IMR-90 (cell line): ENCODE data around the gene FTHL17. TPM values are rescaled to one million over a fixed set of nuclear protein-coding genes. Genes with fewer than 3 reads are reported as not detected.

Experiments
- ATAC-seq: fragments of 200-7000 bp; cut with Tn5 transposase; 2 replicates; pipeline ENCODE4 v1.9.1; 2020; ENCODE audit warnings: low read depth, mild to moderate bottlenecking, moderate library complexity
- BruUV-seq: library from RNA; stranded (reverse); fragments of 400-500 nt; replicated peaks from 2 replicates; lab custom pipeline; 2021; lab: Mats Ljungman, UMichigan
- CTCF ChIA-PET: fragments of 300-600 bp; formaldehyde crosslinking; extraction: SDS; loops from one replicate; lab custom pipeline; 2021; ENCODE audit warnings: antibody characterized with exemption; lab: Yijun Ruan, JAX
- POLR2A ChIA-PET: fragments of 300-600 bp; sonication (Branson Sonifier 250); formaldehyde crosslinking; loops from one replicate; lab custom pipeline; 2022; ENCODE audit warnings: antibody characterized with exemption; ENCODE audit not compliant: unreplicated experiment; lab: Charles Lee
- DNase-seq: peaks from one replicate; pipeline ENCODE4 v3.0.0; 2013
- H2AFZ ChIP-seq: replicated peaks from 2 replicates; pipeline ENCODE3; 2013; ENCODE audit warnings: low read length, mild to moderate bottlenecking; ENCODE audit not compliant: poor library complexity
- H2AK5ac ChIP-seq: 2 replicates; pipeline ENCODE4 v1.6.1; 2013; ENCODE audit warnings: low read depth, low read length, inconsistent platforms
- H2AK9ac ChIP-seq: replicated peaks from 2 replicates; pipeline ENCODE3; 2013; ENCODE audit warnings: mild to moderate bottlenecking, low read depth, low read length, moderate library complexity; ENCODE audit not compliant: poor library complexity
- H2BK120ac ChIP-seq: 2 replicates; pipeline ENCODE4 v1.6.1; 2013; ENCODE audit warnings: low read depth, low read length, inconsistent platforms
- H2BK15ac ChIP-seq: 3 replicates; pipeline ENCODE4 v1.6.1; 2013; ENCODE audit warnings: low read depth, low read length, inconsistent platforms
- H2BK20ac ChIP-seq: 2 replicates; pipeline ENCODE4 v1.6.1; 2013; ENCODE audit warnings: low read depth, mild to moderate bottlenecking, inconsistent platforms, low read length, moderate library complexity
- H2BK5ac ChIP-seq: 2 replicates; pipeline ENCODE4 v1.6.1; 2013; ENCODE audit warnings: mild to moderate bottlenecking, low read depth, low read length, inconsistent platforms; ENCODE audit not compliant: poor library complexity, severe bottlenecking
- H3K14ac ChIP-seq: replicated peaks from 2 replicates; pipeline ENCODE4 v1.6.1; 2013; ENCODE audit warnings: low read depth, low read length, inconsistent platforms
- H3K18ac ChIP-seq: 2 replicates; pipeline ENCODE4 v1.6.1; 2013; ENCODE audit warnings: low read depth, low read length, control low read depth
- H3K23ac ChIP-seq: 2 replicates; pipeline ENCODE4 v1.6.1; 2013; ENCODE audit warnings: low read depth, low read length, inconsistent platforms
- H3K27ac ChIP-seq: 2 replicates; pipeline ENCODE4 v1.5.1; 2013; ENCODE audit warnings: mild to moderate bottlenecking, control low read depth, low read length; ENCODE audit not compliant: insufficient read depth
- H3K27me3 ChIP-seq: 2 replicates; pipeline ENCODE4 v1.6.1; 2013; ENCODE audit warnings: low read length; ENCODE audit not compliant: control insufficient read depth, insufficient read depth
- H3K36me3 ChIP-seq: 2 replicates; pipeline ENCODE4 v1.6.1; 2013; ENCODE audit warnings: low read length, mixed read lengths; ENCODE audit not compliant: control insufficient read depth, insufficient read depth
- H3K4ac ChIP-seq: 2 replicates; pipeline ENCODE4 v1.6.1; 2013; ENCODE audit warnings: low read depth, low read length, inconsistent platforms
- H3K4me1 ChIP-seq: 2 replicates; pipeline ENCODE4 v1.6.1; 2013; ENCODE audit warnings: low read length, mixed read lengths; ENCODE audit not compliant: control insufficient read depth, insufficient read depth
- H3K4me2 ChIP-seq: 2 replicates; pipeline ENCODE4 v1.6.1; 2013; ENCODE audit warnings: low read depth, mild to moderate bottlenecking, control low read depth, low read length, moderate library complexity
- H3K4me3 ChIP-seq: 2 replicates; pipeline ENCODE4 v1.5.1; 2013; ENCODE audit warnings: low read depth, mild to moderate bottlenecking, control low read depth, low read length, moderate library complexity; ENCODE audit not compliant: insufficient read depth
- H3K56ac ChIP-seq: 2 replicates; pipeline ENCODE4 v1.6.1; 2013; ENCODE audit warnings: low read length, inconsistent platforms; ENCODE audit not compliant: insufficient read depth; ENCODE audit errors: extremely low read depth
- H3K79me1 ChIP-seq, 2 experiments: 2 replicates each; pipeline ENCODE4 v1.6.1; 2013; ENCODE audit warnings: low read length in 2 of 2, inconsistent platforms in 1 of 2, low read depth in 1 of 2
- H3K9ac ChIP-seq: 2 replicates; pipeline ENCODE4 v1.6.1; 2013; ENCODE audit warnings: low read depth, low read length, control low read depth
- H3K9me1 ChIP-seq: 2 replicates; pipeline ENCODE4 v1.6.1; 2013; ENCODE audit warnings: low read length, inconsistent platforms; ENCODE audit not compliant: insufficient read depth
- H3K9me3 ChIP-seq: 2 replicates; pipeline ENCODE4 v1.6.1; 2013; ENCODE audit warnings: low read length; ENCODE audit not compliant: control insufficient read depth, insufficient read depth
- H4K20me1 ChIP-seq: 2 replicates; pipeline ENCODE4 v1.6.1; 2013; ENCODE audit warnings: low read length, inconsistent platforms; ENCODE audit not compliant: insufficient read depth
- H4K5ac ChIP-seq: 2 replicates; pipeline ENCODE4 v1.6.1; 2013; ENCODE audit warnings: mild to moderate bottlenecking, low read depth, low read length, control low read depth
- H4K8ac ChIP-seq, 2 experiments: 2 replicates each; pipeline ENCODE4 v1.6.1; 2013; ENCODE audit warnings: low read depth in 2 of 2, low read length in 2 of 2, control low read depth in 1 of 2, inconsistent platforms in 1 of 2
- H4K91ac ChIP-seq: 2 replicates; pipeline ENCODE4 v1.6.1; 2013; ENCODE audit warnings: low read depth, low read length, inconsistent platforms; ENCODE audit not compliant: insufficient read depth
- BHLHE40 ChIP-seq: fragments of 150-350 bp; IDR thresholded peaks from 2 replicates; pipeline ENCODE4 v1.6.1; 2016; ENCODE audit warnings: mild to moderate bottlenecking, low read depth, low read length
- CEBPB ChIP-seq: IDR thresholded peaks from 2 replicates; pipeline ENCODE4 v1.6.1; 2012; ENCODE audit warnings: low read depth, low read length, improper control_type of control experiment
- CHD1 ChIP-seq: IDR thresholded peaks from 2 replicates; pipeline ENCODE4 v1.6.1; 2012; ENCODE audit warnings: low read depth, low read length, improper control_type of control experiment
- MAFK ChIP-seq: IDR thresholded peaks from 2 replicates; pipeline ENCODE4 v1.6.1; 2012; ENCODE audit warnings: low read depth, low read length, improper control_type of control experiment
- MXI1 ChIP-seq: IDR thresholded peaks from 2 replicates; pipeline ENCODE4 v1.6.1; 2012; ENCODE audit warnings: low read depth, mild to moderate bottlenecking, low read length, moderate library complexity, borderline replicate concordance
- NFE2L2 ChIP-seq: fragments of 150-350 bp; IDR thresholded peaks from 2 replicates; pipeline ENCODE4 v1.6.1; 2016; ENCODE audit warnings: low read depth, mild to moderate bottlenecking, low read length
- WGBS, 2 experiments: methylation state at CpG; one replicate each; pipeline versions ENCODE4 v1.1.5 to v1.1.7; 2013; ENCODE audit warnings: missing lambda C conversion rate in 2 of 2; ENCODE audit not compliant: insufficient read length in 1 of 2; ENCODE audit errors: extremely low coverage in 2 of 2; 5-methylcytosine and 5-hydroxymethylcytosine counted together
- dilution Hi-C: fragments of 300-500 bp; cut with HindIII; formaldehyde crosslinking; loops from one replicate; pipeline ENCODE4 v1.14.3; 2018; ENCODE audit warnings: low sequenced_read_pairs; ENCODE audit not compliant: unreplicated experiment
- in situ Hi-C: fragments of 300-500 bp; cut with MboI; formaldehyde crosslinking; loops from 3 replicates; pipeline ENCODE4 v1.14.3; 2019; ENCODE audit warnings: low sequenced_read_pairs, inconsistent platforms, mixed read lengths
- intact Hi-C: fragments of 100-400 bp; cut with micrococcal nuclease; formaldehyde crosslinking; loops from 2 replicates; pipeline ENCODE4 v1.10.0; 2022
- polyA plus RNA-seq, 3 experiments: library from polyadenylated mRNA; depleted of rRNA; stranded (reverse); fragments of >200 nt; gene quantifications; 2 replicates each; pipeline ENCODE4 v1.2.3, GENCODE V29; 2012; ENCODE audit warnings: low replicate concordance in 1 of 3
- total RNA-seq: library from RNA; depleted of rRNA; stranded (reverse); fragments of >200 nt; gene quantifications from 2 replicates; pipeline ENCODE4 v1.2.3, GENCODE V29; 2012
- TF ChIP-seq, protein P1 (sequence below): fragments of 150-350 bp; IDR thresholded peaks from 2 replicates; pipeline ENCODE4 v1.6.1; 2017; ENCODE audit warnings: mild to moderate bottlenecking, antibody characterized with exemption, low read length, low read depth

The FTHL17 gene
- total and polyA plus RNA-seq, 2 of the 4 experiments (the other 2 are of a cell fraction) = not detected

DNA sequence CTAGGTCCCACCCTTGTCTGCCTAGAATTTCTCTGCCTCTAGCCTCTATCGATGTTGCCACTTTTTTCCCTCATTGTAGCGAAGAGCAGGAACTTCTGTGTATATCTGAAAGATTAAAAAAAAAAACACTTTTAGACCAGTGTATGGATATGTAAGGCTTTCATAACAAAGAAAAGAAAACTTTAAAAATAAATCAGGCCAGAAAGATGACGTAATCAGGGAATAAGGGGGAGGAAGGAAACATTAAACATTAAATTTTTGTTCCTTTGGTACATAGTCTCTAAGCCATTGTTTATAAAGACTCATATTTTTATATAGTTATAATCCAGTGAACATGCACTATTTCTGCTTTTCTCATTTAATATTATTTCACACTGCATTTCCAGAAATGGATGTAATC is 26.2 kb upstream of the FTHL17 start:
- TF ChIP-seq BHLHE40 = no peak
- no peak for TF ChIP-seq NFE2L2
- no peak for TF ChIP-seq CEBPB
- TF ChIP-seq MXI1 = no peak
- TF ChIP-seq MAFK = no peak
- TF ChIP-seq CHD1 = no peak
- TF ChIP-seq, protein P1, sequence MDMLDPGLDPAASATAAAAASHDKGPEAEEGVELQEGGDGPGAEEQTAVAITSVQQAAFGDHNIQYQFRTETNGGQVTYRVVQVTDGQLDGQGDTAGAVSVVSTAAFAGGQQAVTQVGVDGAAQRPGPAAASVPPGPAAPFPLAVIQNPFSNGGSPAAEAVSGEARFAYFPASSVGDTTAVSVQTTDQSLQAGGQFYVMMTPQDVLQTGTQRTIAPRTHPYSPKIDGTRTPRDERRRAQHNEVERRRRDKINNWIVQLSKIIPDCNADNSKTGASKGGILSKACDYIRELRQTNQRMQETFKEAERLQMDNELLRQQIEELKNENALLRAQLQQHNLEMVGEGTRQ = no peak
- intact Hi-C loops = loop anchor here (5.0 kb wide), 1 partner anchor 609 kb away; no protein-coding TSS in a partner anchor
- H2BK15ac ChIP-seq = no peak overlapping the region
- in situ Hi-C loops = no loop called here
- no peak overlapping the region for H3K27ac ChIP-seq
- H2BK20ac ChIP-seq = no peak overlapping the region
- no peak overlapping the region for H3K18ac ChIP-seq
- H3K4me3 ChIP-seq = no peak overlapping the region
- dilution Hi-C loops = no loop called here
- WGBS, 2 experiments = no CpG with 5 or more reads among the region's 3 CpGs
- no peak overlapping the region for H3K14ac ChIP-seq
- CTCF ChIA-PET = no interaction called here
- no peaks in the 10 kb centered on the region for H3K9me3 ChIP-seq
- H3K79me1 ChIP-seq = no peaks in the 10 kb centered on the region
- H4K91ac ChIP-seq = no peak overlapping the region
- H3K36me3 ChIP-seq = no peaks in the 10 kb centered on the region
- H4K20me1 ChIP-seq = no peaks in the 10 kb centered on the region
- no peaks in the 10 kb centered on the region for H3K27me3 ChIP-seq
- H3K23ac ChIP-seq = no peak overlapping the region
- DNase-seq (no peak), ATAC-seq (no peak)
- POLR2A ChIA-PET = no interaction called here
- no peak overlapping the region for H3K56ac ChIP-seq
- H4K8ac ChIP-seq = no peak overlapping the region
- H2BK5ac ChIP-seq = no peak overlapping the region
- H3K9me1 ChIP-seq = no peaks in the 10 kb centered on the region
- H2AK9ac ChIP-seq = no peak overlapping the region
- H3K9ac ChIP-seq = no peak overlapping the region
- no peaks in the 10 kb centered on the region for H3K4me1 ChIP-seq
- H2AFZ ChIP-seq = no peak overlapping the region
- H4K5ac ChIP-seq = no peak overlapping the region
- no peak overlapping the region for H3K4me2 ChIP-seq
- H3K4ac ChIP-seq = no peak overlapping the region
- H2AK5ac ChIP-seq = no peak overlapping the region
- no peak overlapping the region for H2BK120ac ChIP-seq
- no TSS peak for BruUV-seq
